Hepatocyte (in vitro differentiated cells): ENCODE results near the gene C2CD4D. TPM values are rescaled to one million over a fixed set of nuclear protein-coding genes. Genes with fewer than 3 reads are reported as not detected.

ENCODE experiments used
- DNase-seq: peaks from one replicate; pipeline ENCODE4 v3.0.0-alpha.2; 2016; ENCODE audit warnings: low spot score
- H2AFZ ChIP-seq: fragments of 200-600 bp; sonication (generic); 2 replicates; pipeline ENCODE4 v1.6.0; 2016; ENCODE audit warnings: antibody characterized with exemption, mild to moderate bottlenecking
- H3K27ac ChIP-seq: fragments of 200-600 bp; sonication (generic); 2 replicates; pipeline ENCODE4 v1.5.1; 2016; ENCODE audit warnings: mild to moderate bottlenecking
- H3K27me3 ChIP-seq: fragments of 200-600 bp; sonication (generic); 2 replicates; pipeline ENCODE4 v1.6.1; 2016
- H3K36me3 ChIP-seq: fragments of 200-600 bp; sonication (generic); replicated peaks from 2 replicates; pipeline ENCODE4 v1.5.1; 2016; ENCODE audit warnings: low read depth; ENCODE audit not compliant: insufficient read depth
- H3K4me1 ChIP-seq: fragments of 200-600 bp; sonication (generic); 2 replicates; pipeline ENCODE4 v1.5.1; 2016; ENCODE audit warnings: mild to moderate bottlenecking, moderate library complexity; ENCODE audit not compliant: insufficient read depth
- H3K4me2 ChIP-seq: fragments of 200-600 bp; sonication (generic); 2 replicates; pipeline ENCODE4 v1.6.0; 2016
- H3K4me3 ChIP-seq: fragments of 200-600 bp; sonication (generic); 2 replicates; pipeline ENCODE4 v1.5.1; 2016; ENCODE audit warnings: mild to moderate bottlenecking
- H3K79me2 ChIP-seq: fragments of 200-600 bp; sonication (generic); 2 replicates; pipeline ENCODE4 v1.6.0; 2017; ENCODE audit warnings: mild to moderate bottlenecking
- H3K9me2 ChIP-seq: fragments of 200-600 bp; sonication (generic); replicated peaks from 2 replicates; pipeline ENCODE4 v1.6.0; 2017; ENCODE audit warnings: mild to moderate bottlenecking; ENCODE audit not compliant: insufficient read depth
- H3K9me3 ChIP-seq: fragments of 200-600 bp; sonication (generic); 2 replicates; pipeline ENCODE4 v1.5.1; 2016; ENCODE audit warnings: low read depth, mild to moderate bottlenecking
- H4K20me1 ChIP-seq: fragments of 200-600 bp; sonication (generic); 2 replicates; pipeline ENCODE4 v1.6.0; 2016; ENCODE audit warnings: mild to moderate bottlenecking; ENCODE audit not compliant: insufficient read depth, poor library complexity, severe bottlenecking
- EZH2 ChIP-seq: fragments of 200-600 bp; sonication (generic); IDR thresholded peaks from 2 replicates; pipeline ENCODE4 v1.6.1; 2016; ENCODE audit warnings: antibody characterized with exemption, mild to moderate bottlenecking, borderline replicate concordance
- EZH2phosphoT487 ChIP-seq: fragments of 200-600 bp; sonication (generic); IDR thresholded peaks from one replicate; pipeline ENCODE4 v1.6.1; 2018; ENCODE audit warnings: antibody characterized with exemption, mild to moderate bottlenecking, low read depth, moderate library complexity; ENCODE audit not compliant: unreplicated experiment, severe bottlenecking
- WGBS: methylation state at CpG from one replicate; pipeline ENCODE4 v1.1.6; 2016; ENCODE audit warnings: low lambda C conversion rate; ENCODE audit errors: missing lambda C conversion rate; 5-methylcytosine and 5-hydroxymethylcytosine counted together
- polyA plus RNA-seq: library from polyadenylated mRNA; unstranded; fragments of >200 nt; fragmentation: Nextera tagmentation; extraction: Ambion mirVana; gene quantifications from 2 replicates; pipeline ENCODE4 v1.2.1, GENCODE V29; 2016
- total RNA-seq: library from RNA; depleted of rRNA; stranded (reverse); fragments of >200 nt; gene quantifications from 2 replicates; pipeline ENCODE4 v1.2.3, GENCODE V29; 2014
- TF ChIP-seq, protein P1 (sequence below): fragments of 200-600 bp; sonication (generic); IDR thresholded peaks from 2 replicates; pipeline ENCODE4 v1.5.1; 2016; ENCODE audit warnings: antibody characterized with exemption, mild to moderate bottlenecking; ENCODE audit not compliant: poor library complexity

The C2CD4D gene
- total and polyA plus RNA-seq, 2 experiments from 2014 or later, result 1.1 TPM; not detected in 1

DNA sequence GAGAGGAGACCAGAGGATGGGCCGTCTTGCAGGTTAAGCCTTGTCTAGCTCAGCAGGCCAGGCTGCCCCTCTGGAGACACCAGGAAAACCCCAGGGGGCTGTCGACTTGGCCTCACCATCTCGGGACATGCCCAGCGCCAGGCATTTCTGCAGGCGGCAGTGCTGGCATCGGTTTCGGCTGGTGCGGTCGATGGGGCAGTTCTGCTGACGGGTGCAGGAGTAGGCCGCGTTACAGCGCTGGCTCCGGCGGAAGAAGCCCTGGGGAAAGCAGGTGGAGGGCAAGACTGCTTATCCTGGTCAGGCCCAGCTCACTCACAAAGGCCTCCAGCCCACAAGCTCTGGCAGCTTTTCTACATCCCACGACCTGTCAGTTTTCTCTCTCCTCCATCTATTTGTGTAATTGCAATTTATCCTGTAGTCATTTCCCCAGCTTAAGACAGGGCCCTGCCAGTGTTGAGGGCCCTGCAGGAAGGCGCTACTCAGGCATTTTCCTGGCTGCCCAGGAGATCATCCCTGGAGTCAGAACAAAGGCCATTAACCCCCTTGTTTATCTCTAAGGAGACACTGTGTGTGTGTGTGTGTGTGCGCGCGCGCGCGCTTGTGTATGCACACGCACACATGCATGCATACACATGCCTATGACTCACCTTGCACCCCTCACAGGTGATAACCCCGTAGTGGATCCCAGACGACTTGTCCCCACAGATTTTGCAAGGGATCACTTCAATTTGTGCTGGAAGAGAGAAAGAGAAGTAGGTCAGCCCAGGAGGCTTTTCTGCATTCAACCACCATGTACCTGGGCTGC is 22.9 kb downstream of the C2CD4D start:
- no peak overlapping the region for H3K4me2 ChIP-seq
- no peaks in the 10 kb centered on the region for H3K27me3 ChIP-seq
- no peak overlapping the region for H3K4me3 ChIP-seq
- TF ChIP-seq, protein P1, sequence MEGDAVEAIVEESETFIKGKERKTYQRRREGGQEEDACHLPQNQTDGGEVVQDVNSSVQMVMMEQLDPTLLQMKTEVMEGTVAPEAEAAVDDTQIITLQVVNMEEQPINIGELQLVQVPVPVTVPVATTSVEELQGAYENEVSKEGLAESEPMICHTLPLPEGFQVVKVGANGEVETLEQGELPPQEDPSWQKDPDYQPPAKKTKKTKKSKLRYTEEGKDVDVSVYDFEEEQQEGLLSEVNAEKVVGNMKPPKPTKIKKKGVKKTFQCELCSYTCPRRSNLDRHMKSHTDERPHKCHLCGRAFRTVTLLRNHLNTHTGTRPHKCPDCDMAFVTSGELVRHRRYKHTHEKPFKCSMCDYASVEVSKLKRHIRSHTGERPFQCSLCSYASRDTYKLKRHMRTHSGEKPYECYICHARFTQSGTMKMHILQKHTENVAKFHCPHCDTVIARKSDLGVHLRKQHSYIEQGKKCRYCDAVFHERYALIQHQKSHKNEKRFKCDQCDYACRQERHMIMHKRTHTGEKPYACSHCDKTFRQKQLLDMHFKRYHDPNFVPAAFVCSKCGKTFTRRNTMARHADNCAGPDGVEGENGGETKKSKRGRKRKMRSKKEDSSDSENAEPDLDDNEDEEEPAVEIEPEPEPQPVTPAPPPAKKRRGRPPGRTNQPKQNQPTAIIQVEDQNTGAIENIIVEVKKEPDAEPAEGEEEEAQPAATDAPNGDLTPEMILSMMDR, result no peak
- TF ChIP-seq EZH2 (no peak), EZH2phosphoT487 (no peak)
- H3K79me2 ChIP-seq, result no peaks in the 10 kb centered on the region
- H4K20me1 ChIP-seq, result no peaks in the 10 kb centered on the region
- H3K4me1 ChIP-seq, result no peaks in the 10 kb centered on the region
- no peaks in the 10 kb centered on the region for H3K9me2 ChIP-seq
- no peak overlapping the region for H2AFZ ChIP-seq
- H3K36me3 ChIP-seq, result no peaks in the 10 kb centered on the region
- no peak for DNase-seq
- no peaks in the 10 kb centered on the region for H3K9me3 ChIP-seq
- no peak overlapping the region for H3K27ac ChIP-seq
- WGBS, result 77% methylated on average over 26 of the region's 26 CpGs

DNA sequence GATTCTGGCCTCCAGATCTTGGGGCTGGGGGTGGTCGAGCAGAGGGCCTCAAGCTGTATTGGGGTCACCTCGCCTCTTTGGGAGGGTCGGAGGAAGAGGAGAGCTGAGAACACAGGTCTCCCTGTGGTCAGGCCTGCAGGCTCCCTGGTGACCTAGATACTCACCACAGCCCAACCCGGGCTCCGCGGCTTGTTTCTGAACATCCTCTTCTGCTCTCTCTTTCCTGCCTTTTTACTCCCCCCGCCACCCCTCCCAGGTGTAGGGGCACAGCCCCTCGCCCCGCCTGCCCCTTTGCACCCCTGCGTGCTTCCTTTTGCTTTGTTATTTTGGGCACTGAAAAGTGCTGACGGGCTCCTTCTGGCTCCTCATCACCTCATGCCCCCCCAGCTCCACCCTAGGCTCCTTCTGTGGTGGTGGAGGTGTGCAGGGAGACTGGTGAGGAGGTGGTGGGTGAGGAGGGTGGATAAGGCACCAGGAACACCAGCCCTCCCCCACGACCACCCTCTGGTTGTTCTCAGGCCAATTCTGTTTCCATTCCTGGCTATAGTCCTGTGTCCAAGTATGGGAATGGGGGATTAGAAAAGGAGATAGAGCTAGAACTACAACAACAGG is 23.8 kb downstream of the C2CD4D start:
- H3K79me2 ChIP-seq, result no peaks in the 10 kb centered on the region
- H3K4me2 ChIP-seq, result no peak overlapping the region
- H3K27ac ChIP-seq, result no peak overlapping the region
- H3K36me3 ChIP-seq, result no peaks in the 10 kb centered on the region
- 86% methylated on average over 8 of the region's 12 CpGs for WGBS
- H3K9me3 ChIP-seq, result no peaks in the 10 kb centered on the region
- no peak overlapping the region for H3K4me3 ChIP-seq
- H3K27me3 ChIP-seq, result no peaks in the 10 kb centered on the region
- no peaks in the 10 kb centered on the region for H4K20me1 ChIP-seq
- no peak for DNase-seq
- TF ChIP-seq, protein P1, result no peak
- no peak for TF ChIP-seq EZH2
- TF ChIP-seq EZH2phosphoT487, result no peak
- no peak overlapping the region for H2AFZ ChIP-seq
- H3K4me1 ChIP-seq, result no peaks in the 10 kb centered on the region
- no peaks in the 10 kb centered on the region for H3K9me2 ChIP-seq

DNA sequence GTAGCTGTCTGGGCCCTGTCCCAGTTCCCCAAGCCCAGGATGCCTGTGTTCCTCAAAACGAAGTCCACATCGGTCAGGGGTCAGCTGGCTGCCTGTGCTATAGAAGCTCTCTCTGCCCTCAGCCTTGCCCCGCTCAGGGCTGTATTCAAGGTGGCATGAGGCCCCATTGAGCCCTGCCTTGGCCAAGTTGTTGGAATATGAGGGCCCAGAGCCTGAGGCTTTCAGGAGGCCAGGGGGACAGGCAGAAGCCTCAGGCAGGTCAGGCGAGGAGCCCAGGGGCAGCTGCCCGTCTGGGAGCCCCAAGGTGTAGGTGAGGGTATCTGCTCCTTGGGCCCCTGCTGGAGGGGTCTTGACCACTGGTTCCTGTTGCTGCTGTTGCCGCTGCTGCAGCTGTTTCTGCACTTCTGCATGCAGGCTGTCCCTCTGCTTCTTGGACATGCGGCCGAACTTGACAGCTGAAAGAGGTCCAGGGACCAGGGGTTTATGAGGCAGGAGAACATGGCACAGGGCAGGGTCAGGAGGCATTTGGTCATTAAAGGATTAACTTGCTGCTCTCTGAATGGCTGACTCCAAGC is 24.6 kb downstream of the C2CD4D start:
- Histone ChIP-seq H3K4me1 (no peaks in the 10 kb centered on the region), H3K36me3 (no peaks in the 10 kb centered on the region), H3K4me2 (no peak overlapping the region), H3K27me3 (no peaks in the 10 kb centered on the region), H3K9me2 (no peaks in the 10 kb centered on the region), H3K27ac (no peak overlapping the region), H4K20me1 (no peaks in the 10 kb centered on the region), H3K9me3 (no peaks in the 10 kb centered on the region), H3K4me3 (no peak overlapping the region), H2AFZ (no peak overlapping the region), H3K79me2 (no peaks in the 10 kb centered on the region)
- TF ChIP-seq EZH2 (no peak), EZH2phosphoT487 (no peak)
- TF ChIP-seq, protein P1, result no peak
- WGBS, result 84% methylated on average over 8 of the region's 8 CpGs
- DNase-seq, result no peak
